ENCODE results near the gene CACFD1.

GRCh38 chr9:133443982-133444381, 15.8 kb upstream of the CACFD1 start:
- no peak for TF ChIP-seq POLR2A (IDR thresholded peaks at IDR 0.05)
- no peak for TF ChIP-seq CTCF (IDR thresholded peaks at IDR 0.05)

Data from vagina (tissue), 2 donors.